ENCODE results near the gene TRPM2.

The TRPM2 gene

GRCh38 chr21:44329971-44330681, 23.3 kb upstream of the TRPM2 start:
- no peaks in the 10 kb centered on the region for H3K4me1 ChIP-seq
- H3K27ac ChIP-seq = no peak overlapping the region
- no peaks in the 10 kb centered on the region for H3K79me2 ChIP-seq
- H3K9me3 ChIP-seq (ENCODE audit: control insufficient read depth, low read length) = no peaks in the 10 kb centered on the region
- TF ChIP-seq CTCF (IDR thresholded peaks at IDR 0.05) = no peak
- no peaks in the 10 kb centered on the region for H3K36me3 ChIP-seq (ENCODE audit: control insufficient read depth, insufficient read depth, low read length)
- no peak overlapping the region for H2AFZ ChIP-seq
- H3K27me3 ChIP-seq (ENCODE audit: control insufficient read depth, insufficient read depth, low read length) = no peaks in the 10 kb centered on the region
- no peak overlapping the region for H3K9ac ChIP-seq
- no peak overlapping the region for H3K4me2 ChIP-seq (ENCODE audit: low read length)
- no peak overlapping the region for H3K4me3 ChIP-seq (ENCODE audit: low read depth, low read length)

- Histone ChIP-seq H3K36me3 (ENCODE audit: control insufficient read depth, insufficient read depth, low read length) (no peaks in the 10 kb centered on the region), H3K4me1 (no peaks in the 10 kb centered on the region), H3K27ac (no peak overlapping the region), H3K9me3 (ENCODE audit: control insufficient read depth, low read length) (no peaks in the 10 kb centered on the region), H3K27me3 (ENCODE audit: control insufficient read depth, insufficient read depth, low read length) (no peaks in the 10 kb centered on the region), H3K79me2 (no peaks in the 10 kb centered on the region), H2AFZ (no peak overlapping the region), H3K9ac (no peak overlapping the region), H3K4me3 (ENCODE audit: low read depth, low read length) (no peak overlapping the region), H3K4me2 (ENCODE audit: low read length) (no peak overlapping the region)
- no peak for TF ChIP-seq CTCF (IDR thresholded peaks at IDR 0.05)
Observed at GRCh38 chr21:44330698-44331097, 22.7 kb upstream of the TRPM2 start.

GRCh38 chr21:44331209-44331608, 22.2 kb upstream of the TRPM2 start:
- H3K27ac ChIP-seq = no peak overlapping the region
- H3K36me3 ChIP-seq (ENCODE audit: control insufficient read depth, insufficient read depth, low read length) = no peaks in the 10 kb centered on the region
- H3K27me3 ChIP-seq (ENCODE audit: control insufficient read depth, insufficient read depth, low read length) = no peaks in the 10 kb centered on the region

GRCh38 chr21:44331650-44332307, 21.6 kb upstream of the TRPM2 start:
- Histone ChIP-seq H3K4me1 (no peaks in the 10 kb centered on the region), H3K27me3 (ENCODE audit: control insufficient read depth, insufficient read depth, low read length) (no peaks in the 10 kb centered on the region), H3K4me2 (ENCODE audit: low read length) (no peak overlapping the region), H3K27ac (no peak overlapping the region), H3K9ac (no peak overlapping the region), H3K4me3 (ENCODE audit: low read depth, low read length) (no peak overlapping the region), H3K9me3 (ENCODE audit: control insufficient read depth, low read length) (no peaks in the 10 kb centered on the region), H3K79me2 (no peaks in the 10 kb centered on the region), H3K36me3 (ENCODE audit: control insufficient read depth, insufficient read depth, low read length) (no peaks in the 10 kb centered on the region), H2AFZ (no peak overlapping the region)
- no peak for TF ChIP-seq CTCF (IDR thresholded peaks at IDR 0.05)

More at GRCh38 chr21:44331209-44331608, 22.2 kb upstream of the TRPM2 start:
- H3K79me2 ChIP-seq = no peaks in the 10 kb centered on the region
- no peak overlapping the region for H3K4me3 ChIP-seq (ENCODE audit: low read depth, low read length)
- H3K4me2 ChIP-seq (ENCODE audit: low read length) = no peak overlapping the region
- no peaks in the 10 kb centered on the region for H3K9me3 ChIP-seq (ENCODE audit: control insufficient read depth, low read length)
- TF ChIP-seq CTCF (IDR thresholded peaks at IDR 0.05) = no peak
- no peak overlapping the region for H3K9ac ChIP-seq
- no peak overlapping the region for H2AFZ ChIP-seq
- H3K4me1 ChIP-seq = no peaks in the 10 kb centered on the region
